Activated T-cell treated with anti-CD3 and anti-CD28 coated beads, Interleukin-2, amount 50 U/mL, for 4 hours (primary cell): ENCODE measurements around the gene CST4. TPM values are rescaled to one million over a fixed set of nuclear protein-coding genes. Genes with fewer than 3 reads are reported as not detected.
"Not testable (repeated sequence)": the region's sequence is repeated elsewhere in the genome, so short reads cannot be mapped to it uniquely, and the experiment has no call there.

Experiments
- ATAC-seq, 2 donors: fragments of 200-7000 bp; cut with Tn5 transposase; one replicate each; pipeline ENCODE4 v1.10.0; 2021
- DNase-seq: peaks from one replicate; pipeline ENCODE4 v3.0.0-alpha.2; 2020
- H3K27me3 Mint-ChIP-seq: one replicate; pipeline ENCODE4 v1.8.0; 2021; ENCODE audit warnings: low read depth, mixed read lengths
- H3K36me3 Mint-ChIP-seq: one replicate; pipeline ENCODE4 v1.8.0; 2022; ENCODE audit warnings: mixed read lengths; ENCODE audit not compliant: insufficient read depth
- H3K4me1 Mint-ChIP-seq: one replicate; pipeline ENCODE4 v1.8.0; 2021; ENCODE audit warnings: low read depth, mixed read lengths
- H3K4me3 Mint-ChIP-seq: one replicate; pipeline ENCODE4 v1.8.0; 2021; ENCODE audit warnings: mild to moderate bottlenecking, moderate library complexity, mixed read lengths
- H3K9me3 Mint-ChIP-seq: one replicate; pipeline ENCODE4 v1.8.0; 2021; ENCODE audit warnings: mixed read lengths
- total RNA-seq, 3 donors: library from RNA; stranded (reverse); gene quantifications; one replicate each; pipeline ENCODE4 v1.2.1, GENCODE V29; 2021

CST4 gene
- total RNA-seq, 3 donors from 2014 or later, result not detected

DNA sequence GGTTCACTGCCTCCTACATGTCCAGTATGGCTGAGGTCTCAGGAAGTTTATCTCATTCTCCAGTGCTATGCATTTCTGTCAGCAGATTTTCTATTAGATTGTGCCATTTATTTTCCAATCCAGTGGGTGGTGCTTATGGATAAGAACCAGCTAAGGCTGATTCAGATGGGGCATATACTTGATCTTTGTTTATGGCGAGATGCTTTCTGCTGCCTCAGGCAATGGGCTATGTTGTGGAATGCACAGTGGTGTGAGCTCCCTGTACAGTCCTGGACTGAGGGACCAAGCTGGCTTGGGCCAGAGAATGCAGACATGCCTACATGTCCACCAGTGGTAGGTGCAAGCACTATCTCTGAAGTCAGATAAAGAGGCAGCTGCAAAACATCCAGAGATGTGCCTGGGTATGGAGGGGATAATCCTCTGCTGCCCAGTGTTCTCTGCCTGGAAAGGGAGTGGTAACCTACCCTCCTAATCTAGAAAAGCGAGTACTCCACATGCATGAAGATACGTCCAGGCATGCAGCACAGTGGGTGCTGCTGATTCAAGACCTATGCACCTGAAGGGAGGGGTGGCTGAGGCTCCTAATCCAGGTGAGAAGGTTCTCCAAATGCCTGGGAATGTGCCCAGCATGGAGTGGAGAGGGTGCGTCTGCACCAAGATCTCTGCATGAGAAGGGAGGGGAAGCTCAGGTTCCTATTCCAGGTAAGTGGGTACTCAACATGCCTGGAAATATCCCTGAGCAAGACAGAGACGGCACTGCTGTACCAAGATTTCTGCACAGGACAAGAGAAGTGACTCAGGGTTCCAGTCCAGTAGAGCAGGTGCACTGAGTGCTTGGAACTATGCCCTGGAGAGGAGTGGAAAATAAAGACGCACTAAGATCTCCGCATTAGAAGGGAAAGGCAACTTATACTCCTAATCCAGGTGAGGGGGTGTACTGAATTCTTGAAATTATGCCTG, 9.4 kb downstream of the CST4 start:
- H3K4me1 Mint-ChIP-seq, result no peaks in the 10 kb centered on the region
- no peak for DNase-seq
- ATAC-seq, result no peak
- H3K9me3 Mint-ChIP-seq, result no peaks in the 10 kb centered on the region
- H3K4me3 Mint-ChIP-seq, result no peak overlapping the region
- H3K27me3 Mint-ChIP-seq, result peaks cover 19% of the 10 kb centered on the region
- no peaks in the 10 kb centered on the region for H3K36me3 Mint-ChIP-seq

- Mint-ChIP-seq H3K4me3 (no peak overlapping the region), H3K27me3 (peaks cover 2% of the 10 kb centered on the region), H3K9me3 (no peaks in the 10 kb centered on the region), H3K36me3 (no peaks in the 10 kb centered on the region), H3K4me1 (no peaks in the 10 kb centered on the region)
- ATAC-seq (no peak), DNase-seq (no peak)
Observed at GRCh38 chr20:23673209-23673608, 15.6 kb downstream of the CST4 start.

DNA sequence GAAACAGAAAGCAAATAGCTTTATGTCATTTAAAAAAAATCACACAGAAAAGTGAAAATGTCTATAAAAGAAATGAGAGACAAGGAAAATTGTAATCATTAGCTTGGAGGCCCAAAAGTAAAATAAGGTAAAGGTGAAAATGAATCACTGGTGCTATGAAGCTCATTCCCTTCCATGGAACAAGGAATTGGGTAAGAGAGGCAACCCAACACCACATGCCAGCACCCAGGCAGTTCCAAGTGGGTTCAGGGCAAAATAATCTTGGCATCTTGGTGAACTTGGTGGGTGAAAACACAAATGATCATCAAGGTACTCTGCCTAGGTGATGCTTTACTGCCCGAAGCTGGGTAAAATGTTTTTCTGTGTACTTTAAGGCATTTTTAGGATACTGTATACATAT, 16.7 kb downstream of the CST4 start:
- ATAC-seq, result no peak

GRCh38 chr20:23671479-23671878, 17.4 kb downstream of the CST4 start:
- Mint-ChIP-seq H3K4me1 (no peaks in the 10 kb centered on the region), H3K4me3 (no peak overlapping the region), H3K36me3 (no peaks in the 10 kb centered on the region), H3K27me3 (peaks cover 2% of the 10 kb centered on the region), H3K9me3 (no peaks in the 10 kb centered on the region)
- DNase-seq (no peak), ATAC-seq (no peak)

More for the DNA sequence above, 16.7 kb downstream of the CST4 start:
- H3K4me1 Mint-ChIP-seq, result no peaks in the 10 kb centered on the region
- DNase-seq, result no peak
- no peaks in the 10 kb centered on the region for H3K9me3 Mint-ChIP-seq
- H3K27me3 Mint-ChIP-seq, result peaks cover 2% of the 10 kb centered on the region
- no peaks in the 10 kb centered on the region for H3K36me3 Mint-ChIP-seq
- H3K4me3 Mint-ChIP-seq, result no peak overlapping the region

GRCh38 chr20:23670361-23670760, 18.5 kb downstream of the CST4 start:
- H3K4me3 Mint-ChIP-seq, result no peak overlapping the region
- no peaks in the 10 kb centered on the region for H3K4me1 Mint-ChIP-seq
- ATAC-seq (no peak), DNase-seq (no peak)
- H3K27me3 Mint-ChIP-seq, result no peaks in the 10 kb centered on the region
- H3K9me3 Mint-ChIP-seq, result no peaks in the 10 kb centered on the region
- H3K36me3 Mint-ChIP-seq, result no peaks in the 10 kb centered on the region

DNA sequence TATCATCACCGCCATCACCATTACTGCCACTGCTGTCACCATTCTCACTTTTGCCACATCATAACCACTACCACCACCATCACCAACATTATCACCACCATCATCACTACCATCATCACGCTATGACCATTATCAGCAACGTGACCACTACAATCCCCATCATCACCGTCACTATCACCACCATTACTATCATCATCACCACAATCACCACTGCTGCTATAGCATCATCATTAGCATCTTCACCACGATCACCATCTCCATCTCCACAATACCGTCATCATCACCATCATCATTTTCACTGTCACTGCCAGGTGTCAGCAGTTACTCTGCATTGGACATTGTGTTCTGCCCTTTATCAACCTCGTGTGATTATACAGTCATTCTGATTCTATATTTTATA, 19.0 kb downstream of the CST4 start:
- Mint-ChIP-seq H3K27me3 (no peaks in the 10 kb centered on the region), H3K9me3 (no peaks in the 10 kb centered on the region), H3K4me1 (no peaks in the 10 kb centered on the region), H3K4me3 (no peak overlapping the region), H3K36me3 (no peaks in the 10 kb centered on the region)
- ATAC-seq (no peak), DNase-seq (no peak)

DNA sequence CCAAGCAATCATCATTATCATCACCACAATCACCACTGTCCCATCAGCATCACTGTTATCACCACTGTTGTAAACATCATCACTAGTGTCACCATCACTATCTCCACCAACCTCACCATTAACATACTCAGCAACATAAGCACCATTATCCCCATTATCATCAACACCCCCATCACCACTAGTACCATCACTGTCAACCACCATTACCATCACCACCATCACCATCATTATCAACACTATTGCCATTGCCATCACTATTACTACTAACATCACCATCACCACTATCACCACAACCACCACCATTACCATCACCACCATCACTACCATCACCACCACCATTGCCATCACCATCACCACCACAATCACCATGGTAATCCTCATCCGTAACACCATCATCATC, 19.5 kb downstream of the CST4 start:
- ATAC-seq, result no peak
- H3K36me3 Mint-ChIP-seq, result no peaks in the 10 kb centered on the region
- H3K4me1 Mint-ChIP-seq, result no peaks in the 10 kb centered on the region
- H3K9me3 Mint-ChIP-seq, result no peaks in the 10 kb centered on the region
- H3K27me3 Mint-ChIP-seq, result no peaks in the 10 kb centered on the region
- DNase-seq, result no peak
- no peak overlapping the region for H3K4me3 Mint-ChIP-seq

- ATAC-seq (peak; percentile 58), DNase-seq (no peak)
- Mint-ChIP-seq H3K36me3 (no peaks in the 10 kb centered on the region), H3K4me3 (no peak overlapping the region), H3K27me3 (no peaks in the 10 kb centered on the region), H3K9me3 (no peaks in the 10 kb centered on the region), H3K4me1 (no peaks in the 10 kb centered on the region)
Observed at GRCh38 chr20:23668477-23668951, 20.3 kb downstream of the CST4 start.

- DNase-seq (no peak), ATAC-seq (no peak)
- no peaks in the 10 kb centered on the region for H3K36me3 Mint-ChIP-seq
- no peaks in the 10 kb centered on the region for H3K9me3 Mint-ChIP-seq
- no peaks in the 10 kb centered on the region for H3K4me1 Mint-ChIP-seq
- no peaks in the 10 kb centered on the region for H3K27me3 Mint-ChIP-seq
- no peak overlapping the region for H3K4me3 Mint-ChIP-seq
Observed at GRCh38 chr20:23667666-23668065, 21.2 kb downstream of the CST4 start.

DNA sequence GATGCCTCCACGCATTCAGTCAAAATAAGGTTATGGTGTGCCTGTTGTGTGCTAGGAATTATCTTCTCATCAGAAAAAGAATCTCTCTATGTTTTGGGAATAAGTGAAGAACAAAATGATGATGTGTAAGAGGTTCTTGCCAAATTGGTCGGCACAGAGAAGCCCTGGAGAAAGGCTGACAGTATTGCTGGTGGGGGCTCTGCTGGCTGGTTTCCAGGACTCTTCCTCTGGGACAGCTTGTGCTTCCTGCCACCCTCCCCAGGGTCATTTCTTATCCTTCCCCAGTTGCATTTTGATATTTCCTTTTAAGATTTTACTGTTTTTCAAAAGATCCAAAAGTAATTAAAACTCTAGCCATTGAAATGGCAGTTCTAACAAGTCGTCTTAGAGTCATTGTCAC, 22.1 kb downstream of the CST4 start:
- DNase-seq, result no peak
- no peaks in the 10 kb centered on the region for H3K9me3 Mint-ChIP-seq
- H3K4me1 Mint-ChIP-seq, result no peaks in the 10 kb centered on the region
- no peak for ATAC-seq
- H3K36me3 Mint-ChIP-seq, result no peaks in the 10 kb centered on the region
- H3K27me3 Mint-ChIP-seq, result no peaks in the 10 kb centered on the region
- no peak overlapping the region for H3K4me3 Mint-ChIP-seq

DNA sequence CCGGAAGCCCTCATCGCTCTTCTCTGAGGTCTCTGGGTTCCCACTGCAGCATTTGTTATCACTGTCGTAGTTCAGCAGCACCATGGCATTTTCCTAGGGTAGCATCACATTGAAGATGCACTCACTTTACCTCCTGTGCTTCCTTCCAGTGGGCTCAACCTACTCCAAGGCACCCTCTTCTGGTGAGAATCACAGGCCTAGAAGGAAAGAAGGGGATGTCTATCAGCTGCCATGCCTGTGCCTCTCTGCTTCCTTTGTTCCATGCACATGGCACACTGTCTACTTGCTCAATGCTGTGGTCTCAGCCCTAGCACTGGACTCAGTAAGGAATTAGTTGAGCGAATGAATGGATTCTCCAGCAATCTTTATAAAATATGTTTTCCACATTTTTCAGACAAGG, 22.6 kb downstream of the CST4 start:
- no peak overlapping the region for H3K4me3 Mint-ChIP-seq

GRCh38 chr20:23664954-23665353, 23.9 kb downstream of the CST4 start:
- no peaks in the 10 kb centered on the region for H3K9me3 Mint-ChIP-seq
- no peaks in the 10 kb centered on the region for H3K4me1 Mint-ChIP-seq
- H3K4me3 Mint-ChIP-seq, result no peak overlapping the region
- no peaks in the 10 kb centered on the region for H3K27me3 Mint-ChIP-seq
- no peak for DNase-seq
- ATAC-seq, result no peak
- no peaks in the 10 kb centered on the region for H3K36me3 Mint-ChIP-seq

More for the DNA sequence above, 22.6 kb downstream of the CST4 start:
- Mint-ChIP-seq H3K9me3 (no peaks in the 10 kb centered on the region), H3K4me1 (no peaks in the 10 kb centered on the region), H3K27me3 (no peaks in the 10 kb centered on the region), H3K36me3 (no peaks in the 10 kb centered on the region)
- ATAC-seq, result no peak
- no peak for DNase-seq

GRCh38 chr20:23664046-23664445, 24.8 kb downstream of the CST4 start:
- H3K4me3 Mint-ChIP-seq, H3K9me3 Mint-ChIP-seq, H3K4me1 Mint-ChIP-seq, H3K27me3 Mint-ChIP-seq, H3K36me3 Mint-ChIP-seq, DNase-seq, ATAC-seq: not testable (repeated sequence)

DNA sequence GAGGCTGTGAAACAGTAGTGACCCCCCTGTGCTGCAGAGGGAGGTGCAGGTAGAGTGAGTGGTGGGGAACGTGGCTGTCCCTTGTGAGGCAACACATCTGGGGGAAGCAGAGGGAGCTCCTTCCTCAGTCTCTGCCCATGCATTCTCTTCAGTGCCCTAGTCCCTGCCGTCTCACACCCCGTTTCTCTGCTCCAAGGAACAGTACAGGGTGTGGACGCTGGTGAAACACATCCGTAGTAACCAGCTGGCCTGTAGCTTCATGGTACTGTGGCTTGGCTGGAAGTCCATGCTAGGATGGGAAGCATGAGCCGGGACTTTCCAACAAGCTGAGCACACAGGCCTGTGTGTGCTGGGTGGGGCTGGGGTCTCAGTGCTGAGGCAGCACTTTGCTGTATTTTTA, 25.7 kb downstream of the CST4 start:
- H3K4me3 Mint-ChIP-seq, result no peak overlapping the region
- no peak for DNase-seq
- H3K9me3 Mint-ChIP-seq, result no peaks in the 10 kb centered on the region
- H3K27me3 Mint-ChIP-seq, result no peaks in the 10 kb centered on the region
- no peak for ATAC-seq
- H3K4me1 Mint-ChIP-seq, result no peaks in the 10 kb centered on the region
- no peaks in the 10 kb centered on the region for H3K36me3 Mint-ChIP-seq

DNA sequence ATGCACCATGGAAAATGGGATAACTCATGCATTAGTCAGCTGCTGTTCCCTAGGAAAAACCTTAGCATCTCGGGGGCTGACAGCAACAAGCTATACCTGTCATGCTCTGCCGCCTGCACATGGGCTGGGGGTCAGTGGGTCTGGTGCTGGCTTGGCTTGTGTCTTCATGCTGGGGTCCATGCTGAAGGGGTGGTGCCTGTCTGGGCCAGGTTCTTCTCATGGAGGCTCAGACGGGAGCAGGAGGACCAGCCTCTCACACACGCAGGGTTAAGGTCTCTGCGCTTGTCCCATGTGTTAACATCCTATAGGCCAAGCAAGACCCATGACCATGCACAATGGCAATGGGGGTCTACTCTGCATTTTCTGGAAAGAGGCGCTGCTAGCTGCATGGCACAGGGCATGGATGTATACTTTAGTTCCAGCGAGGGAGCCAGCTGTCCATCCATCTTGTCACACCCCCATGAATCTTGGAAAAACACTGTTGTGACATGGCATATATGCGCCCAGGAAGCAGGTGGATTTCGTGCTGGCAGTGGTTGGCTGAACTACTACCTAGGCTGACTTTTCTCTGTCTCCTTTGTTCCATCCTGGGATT, 26.5 kb downstream of the CST4 start:
- H3K4me3 Mint-ChIP-seq, result no peak overlapping the region
- H3K4me1 Mint-ChIP-seq, result no peaks in the 10 kb centered on the region

More for the DNA sequence above, 26.5 kb downstream of the CST4 start:
- ATAC-seq (no peak), DNase-seq (no peak)
- no peaks in the 10 kb centered on the region for H3K36me3 Mint-ChIP-seq
- no peaks in the 10 kb centered on the region for H3K9me3 Mint-ChIP-seq
- no peaks in the 10 kb centered on the region for H3K27me3 Mint-ChIP-seq
